ENCODE data around the gene PSEN1. TPM values are rescaled to one million over a fixed set of nuclear protein-coding genes. Genes with fewer than 3 reads are reported as not detected.

Gene PSEN1
- total and polyA plus RNA-seq, 2 of the 8 experiments (the other 6 are each of a cell fraction or from before 2014, with no cell fraction given): 10.1 to 38.7 TPM

GRCh38 chr14:73234586-73235394 is 98.5 kb downstream of the PSEN1 start:
- H3K36me3 ChIP-seq (ENCODE audit: control insufficient read depth in 2 of 4, insufficient read depth in 4 of 4, low read length in 3 of 4): 0 out of 8 replicates have a peak, but pooled peaks cover 0 to 3% (median 0%) of the 10 kb centered on the region in 4 experiments
- no peak overlapping the region for H3K23ac ChIP-seq (ENCODE audit: insufficient read length)
- 58% methylated on average over 11 of the region's 11 CpGs; no CpG with 5 or more reads in 1 of the 2 experiments for WGBS, 2 experiments (ENCODE audit: extremely low coverage in 1 of 2, insufficient coverage in 1 of 2, insufficient read length in 1 of 2, insufficient replicate concordance in 2 of 2, low coverage in 1 of 2, low lambda C conversion rate in 2 of 2, missing lambda C conversion rate in 1 of 2)
- DNase-seq (ENCODE audit: low read depth in 1 of 2, low spot score in 2 of 2) (no peak), FAIRE-seq (no peak)
- H4K8ac ChIP-seq (ENCODE audit: extremely low read depth, insufficient read depth, low read length): peak overlapping the region; percentile 63; the same call in 1 of the 2 replicates
- H3K9ac ChIP-seq (replicated peaks in 1 of 4; ENCODE audit: extremely low read depth in 1 of 4, low read depth in 3 of 4, low read length in 3 of 4): peak overlapping the region in 1 of 4 experiments; percentile 24; a peak in 1 of 7 replicates
- peak overlapping the region in 3 of 4 experiments; percentile 20 to 62 (median 38); a peak in 4 of 8 replicates for H3K4me3 ChIP-seq (ENCODE audit: extremely low read depth in 1 of 4, insufficient read depth in 2 of 4, low read depth in 3 of 4, low read length in 4 of 4)
- peak overlapping the region; percentile 3; the same call in 1 of the 2 replicates for H2AK5ac ChIP-seq (ENCODE audit: low read depth, low read length)
- CTCF ChIA-PET (ENCODE audit: partially characterized antibody): interaction anchor here (0.8 to 1.6 kb wide), 3 partner anchors 19 to 276 kb away, joined by 3 to 5 read pairs (median 4); no protein-coding TSS in a partner anchor
- H3K27me3 ChIP-seq (replicated peaks in 1 of 4; ENCODE audit: control insufficient read depth in 3 of 4, extremely low read depth in 1 of 4, insufficient read depth in 3 of 4, low read length in 3 of 4): peaks cover 6 to 25% (median 18%) of the 10 kb centered on the region in 4 experiments
- H3K56ac ChIP-seq (replicated peaks; ENCODE audit: insufficient read length, low read depth, low read length): peak overlapping the region; percentile 25
- peaks cover 3% of the 10 kb centered on the region for H3K79me1 ChIP-seq (ENCODE audit: low read depth, low read length)
- H2BK20ac ChIP-seq (ENCODE audit: low read length): peak overlapping the region; percentile 99; the same call in 1 of the 2 replicates
- H3K27ac ChIP-seq (ENCODE audit: low read depth, low read length): peak overlapping the region; percentile 82
- peak overlapping the region; percentile 53 for H4K91ac ChIP-seq (replicated peaks; ENCODE audit: insufficient read length, low read length)
- TF ChIP-seq CREB1 (IDR thresholded peaks at IDR 0.05): no peak
- TF ChIP-seq, protein P1, sequence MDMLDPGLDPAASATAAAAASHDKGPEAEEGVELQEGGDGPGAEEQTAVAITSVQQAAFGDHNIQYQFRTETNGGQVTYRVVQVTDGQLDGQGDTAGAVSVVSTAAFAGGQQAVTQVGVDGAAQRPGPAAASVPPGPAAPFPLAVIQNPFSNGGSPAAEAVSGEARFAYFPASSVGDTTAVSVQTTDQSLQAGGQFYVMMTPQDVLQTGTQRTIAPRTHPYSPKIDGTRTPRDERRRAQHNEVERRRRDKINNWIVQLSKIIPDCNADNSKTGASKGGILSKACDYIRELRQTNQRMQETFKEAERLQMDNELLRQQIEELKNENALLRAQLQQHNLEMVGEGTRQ (IDR thresholded peaks at IDR 0.05; ENCODE audit: low read length): no peak
- TF ChIP-seq GTF2F1 (IDR thresholded peaks at IDR 0.05; ENCODE audit: borderline replicate concordance, low read depth, low read length): no peak
- no peak for TF ChIP-seq BCL11A (IDR thresholded peaks at IDR 0.05; ENCODE audit: low read depth in 2 of 2, low read length in 2 of 2)
- no peak for TF ChIP-seq JUN (IDR thresholded peaks at IDR 0.05; ENCODE audit: low read depth, low read length)
- TF ChIP-seq TAF1 (IDR thresholded peaks at IDR 0.05; ENCODE audit: low read depth, low read length): no peak
- no peak for TF ChIP-seq TBP (IDR thresholded peaks at IDR 0.05; ENCODE audit: low read depth, low read length)
- TF ChIP-seq KDM1A (IDR thresholded peaks at IDR 0.05; ENCODE audit: borderline replicate concordance, low read length): peak; percentile 35; the same call in 1 of the 2 replicates
- 0 out of 4 replicates have a peak, but pooled peaks of 1 of the 2 experiments have one; percentile 3 for TF ChIP-seq SIN3A (conservative IDR thresholded peaks at IDR 0.05 in 1 of 2, IDR thresholded peaks at IDR 0.05 in 1 of 2; ENCODE audit: low read depth in 1 of 2, low read length in 2 of 2)
- H3K4me2 ChIP-seq (ENCODE audit: insufficient read depth in 1 of 2, low read depth in 2 of 2, low read length in 2 of 2): peak overlapping the region; percentile 89 to 96
- peaks cover 6 to 50% (median 30%) of the 10 kb centered on the region in 4 experiments for H3K4me1 ChIP-seq (replicated peaks in 1 of 4; ENCODE audit: control insufficient read depth in 3 of 4, insufficient read depth in 4 of 4, low read length in 3 of 4)
- peaks cover 0 to 10% of the 10 kb centered on the region in 2 experiments; a peak in 2 of 4 replicates for H3K79me2 ChIP-seq (ENCODE audit: control insufficient read depth in 1 of 2, insufficient read depth in 2 of 2, low read length in 2 of 2)
- H4K20me1 ChIP-seq (replicated peaks in 1 of 2; ENCODE audit: control insufficient read depth in 1 of 2, insufficient read depth in 2 of 2, low read length in 2 of 2): peaks cover 0 to 4% of the 10 kb centered on the region in 2 experiments
- POLR2A ChIA-PET (ENCODE audit: partially characterized antibody): interaction anchor here (0.8 to 1.4 kb wide), 6 partner anchors 8 to 109 kb away, joined by 3 to 4 read pairs (median 3); no protein-coding TSS in a partner anchor
- H3K4ac ChIP-seq (replicated peaks; ENCODE audit: insufficient read length, low read depth, low read length): peak overlapping the region; percentile 63
- no peak overlapping the region for H3K14ac ChIP-seq (ENCODE audit: insufficient read length)
- H3K18ac ChIP-seq (ENCODE audit: extremely low read depth, low read length): peak overlapping the region; percentile 94
- H2AFZ ChIP-seq (ENCODE audit: low read length): no peak overlapping the region
- peak overlapping the region; percentile 32; the same call in 1 of the 2 replicates for H2BK12ac ChIP-seq (ENCODE audit: low read depth, low read length)
- peak overlapping the region; percentile 88 for H4K5ac ChIP-seq (ENCODE audit: insufficient read length, low read depth, low read length)
- H2BK5ac ChIP-seq (ENCODE audit: low read depth, low read length): peak overlapping the region; percentile 41; the same call in 1 of the 2 replicates
- H3K9me3 ChIP-seq (ENCODE audit: insufficient read depth in 2 of 2, low read depth in 1 of 2, low read length in 1 of 2): no peaks in the 10 kb centered on the region
- peaks cover 22% of the 10 kb centered on the region for H3K23me2 ChIP-seq (ENCODE audit: low read depth, low read length)
- H2BK120ac ChIP-seq (replicated peaks; ENCODE audit: low read depth, low read length): peak overlapping the region; percentile 2
- peak overlapping the region; percentile 51; the same call in 1 of the 2 replicates for H2BK15ac ChIP-seq (ENCODE audit: low read length)

Data from H1 (cell line).